ENCODE measurements around the gene HOXA9. TPM values are rescaled to one million over a fixed set of nuclear protein-coding genes. Genes with fewer than 3 reads are reported as not detected.

HOXA9 gene
- polyA plus RNA-seq, 2 of the 4 experiments (the other 2 are of a cell fraction) = 1.4 TPM

- 0 out of 3 replicates have a peak, but pooled peaks cover 3% of the 10 kb centered on the region for H3K4me1 ChIP-seq
- no peak for TF ChIP-seq RAD21 (conservative IDR thresholded peaks at IDR 0.05 in 1 of 2, IDR thresholded peaks at IDR 0.05 in 1 of 2)
- TF ChIP-seq ZFP36 (IDR thresholded peaks at IDR 0.05; ENCODE audit: borderline replicate concordance, partially characterized antibody) = no peak
- TF ChIP-seq POLR2AphosphoS2 (conservative IDR thresholded peaks at IDR 0.05; ENCODE audit: low read length) = no peak
- no peak for TF ChIP-seq ZSCAN20 (CRISPR knock-in tag; IDR thresholded peaks at IDR 0.05)
- no peak for TF ChIP-seq GATA3 (IDR thresholded peaks at IDR 0.05; ENCODE audit: borderline replicate concordance)
- TF ChIP-seq, protein P1, sequence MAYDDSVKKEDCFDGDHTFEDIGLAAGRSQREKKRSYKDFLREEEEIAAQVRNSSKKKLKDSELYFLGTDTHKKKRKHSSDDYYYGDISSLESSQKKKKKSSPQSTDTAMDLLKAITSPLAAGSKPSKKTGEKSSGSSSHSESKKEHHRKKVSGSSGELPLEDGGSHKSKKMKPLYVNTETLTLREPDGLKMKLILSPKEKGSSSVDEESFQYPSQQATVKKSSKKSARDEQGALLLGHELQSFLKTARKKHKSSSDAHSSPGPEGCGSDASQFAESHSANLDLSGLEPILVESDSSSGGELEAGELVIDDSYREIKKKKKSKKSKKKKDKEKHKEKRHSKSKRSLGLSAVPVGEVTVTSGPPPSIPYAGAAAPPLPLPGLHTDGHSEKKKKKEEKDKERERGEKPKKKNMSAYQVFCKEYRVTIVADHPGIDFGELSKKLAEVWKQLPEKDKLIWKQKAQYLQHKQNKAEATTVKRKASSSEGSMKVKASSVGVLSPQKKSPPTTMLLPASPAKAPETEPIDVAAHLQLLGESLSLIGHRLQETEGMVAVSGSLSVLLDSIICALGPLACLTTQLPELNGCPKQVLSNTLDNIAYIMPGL (CRISPR knock-in tag; IDR thresholded peaks at IDR 0.05; ENCODE audit: borderline replicate concordance) = no peak
- TF ChIP-seq HDAC2 (IDR thresholded peaks at IDR 0.05) = no peak
- no peak for TF ChIP-seq HEYL (CRISPR knock-in tag; IDR thresholded peaks at IDR 0.05)
- TF ChIP-seq, protein P2, sequence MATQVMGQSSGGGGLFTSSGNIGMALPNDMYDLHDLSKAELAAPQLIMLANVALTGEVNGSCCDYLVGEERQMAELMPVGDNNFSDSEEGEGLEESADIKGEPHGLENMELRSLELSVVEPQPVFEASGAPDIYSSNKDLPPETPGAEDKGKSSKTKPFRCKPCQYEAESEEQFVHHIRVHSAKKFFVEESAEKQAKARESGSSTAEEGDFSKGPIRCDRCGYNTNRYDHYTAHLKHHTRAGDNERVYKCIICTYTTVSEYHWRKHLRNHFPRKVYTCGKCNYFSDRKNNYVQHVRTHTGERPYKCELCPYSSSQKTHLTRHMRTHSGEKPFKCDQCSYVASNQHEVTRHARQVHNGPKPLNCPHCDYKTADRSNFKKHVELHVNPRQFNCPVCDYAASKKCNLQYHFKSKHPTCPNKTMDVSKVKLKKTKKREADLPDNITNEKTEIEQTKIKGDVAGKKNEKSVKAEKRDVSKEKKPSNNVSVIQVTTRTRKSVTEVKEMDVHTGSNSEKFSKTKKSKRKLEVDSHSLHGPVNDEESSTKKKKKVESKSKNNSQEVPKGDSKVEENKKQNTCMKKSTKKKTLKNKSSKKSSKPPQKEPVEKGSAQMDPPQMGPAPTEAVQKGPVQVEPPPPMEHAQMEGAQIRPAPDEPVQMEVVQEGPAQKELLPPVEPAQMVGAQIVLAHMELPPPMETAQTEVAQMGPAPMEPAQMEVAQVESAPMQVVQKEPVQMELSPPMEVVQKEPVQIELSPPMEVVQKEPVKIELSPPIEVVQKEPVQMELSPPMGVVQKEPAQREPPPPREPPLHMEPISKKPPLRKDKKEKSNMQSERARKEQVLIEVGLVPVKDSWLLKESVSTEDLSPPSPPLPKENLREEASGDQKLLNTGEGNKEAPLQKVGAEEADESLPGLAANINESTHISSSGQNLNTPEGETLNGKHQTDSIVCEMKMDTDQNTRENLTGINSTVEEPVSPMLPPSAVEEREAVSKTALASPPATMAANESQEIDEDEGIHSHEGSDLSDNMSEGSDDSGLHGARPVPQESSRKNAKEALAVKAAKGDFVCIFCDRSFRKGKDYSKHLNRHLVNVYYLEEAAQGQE (IDR thresholded peaks at IDR 0.05) = no peak
- TF ChIP-seq FOSB (CRISPR knock-in tag; IDR thresholded peaks at IDR 0.05) = no peak
- no peak for TF ChIP-seq JUNB (IDR thresholded peaks at IDR 0.05)
- no peak for TF ChIP-seq NFE2L2 (conservative IDR thresholded peaks at IDR 0.05; ENCODE audit: low read length)
- TF ChIP-seq, protein P3, sequence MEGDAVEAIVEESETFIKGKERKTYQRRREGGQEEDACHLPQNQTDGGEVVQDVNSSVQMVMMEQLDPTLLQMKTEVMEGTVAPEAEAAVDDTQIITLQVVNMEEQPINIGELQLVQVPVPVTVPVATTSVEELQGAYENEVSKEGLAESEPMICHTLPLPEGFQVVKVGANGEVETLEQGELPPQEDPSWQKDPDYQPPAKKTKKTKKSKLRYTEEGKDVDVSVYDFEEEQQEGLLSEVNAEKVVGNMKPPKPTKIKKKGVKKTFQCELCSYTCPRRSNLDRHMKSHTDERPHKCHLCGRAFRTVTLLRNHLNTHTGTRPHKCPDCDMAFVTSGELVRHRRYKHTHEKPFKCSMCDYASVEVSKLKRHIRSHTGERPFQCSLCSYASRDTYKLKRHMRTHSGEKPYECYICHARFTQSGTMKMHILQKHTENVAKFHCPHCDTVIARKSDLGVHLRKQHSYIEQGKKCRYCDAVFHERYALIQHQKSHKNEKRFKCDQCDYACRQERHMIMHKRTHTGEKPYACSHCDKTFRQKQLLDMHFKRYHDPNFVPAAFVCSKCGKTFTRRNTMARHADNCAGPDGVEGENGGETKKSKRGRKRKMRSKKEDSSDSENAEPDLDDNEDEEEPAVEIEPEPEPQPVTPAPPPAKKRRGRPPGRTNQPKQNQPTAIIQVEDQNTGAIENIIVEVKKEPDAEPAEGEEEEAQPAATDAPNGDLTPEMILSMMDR (IDR thresholded peaks at IDR 0.05) = no peak
- TF ChIP-seq MAZ (IDR thresholded peaks at IDR 0.05; ENCODE audit: borderline replicate concordance, low read depth, low read length) = no peak
- TF ChIP-seq PBX3 (IDR thresholded peaks at IDR 0.05) = no peak
- TF ChIP-seq KDM1A (IDR thresholded peaks at IDR 0.05; ENCODE audit: low read depth) = no peak
- ATAC-seq = no peak
Measured at GRCh38 chr7:27156916-27157701, 8.2 kb downstream of the HOXA9 start.

More at GRCh38 chr7:27156916-27157701, 8.2 kb downstream of the HOXA9 start:
- Histone ChIP-seq H3K27ac (peak overlapping the region; percentile 74 to 85), H3K9me3 (no peaks in the 10 kb centered on the region), H3K4me3 (peak overlapping the region; percentile 51), H3K4me2 (peak overlapping the region; percentile 73)
- ChIA-PET CTCF (interaction anchor here (0.7 to 3.5 kb wide), 9 partner anchors 8 to 792 kb away, joined by 3 to 32 read pairs (median 3); partner anchors contain the start of genes HOXA5 and HOXA6), POLR2A (interaction anchor here (0.8 to 1.2 kb wide), 7 partner anchors 14 to 782 kb away, joined by 3 to 7 read pairs (median 3); partner anchors contain the start of genes HOXA11 and HOXA5)
- 92% methylated on average over 23 of the region's 30 CpGs for WGBS (ENCODE audit: missing lambda C conversion rate)
- DNase-seq (ENCODE audit: low read depth in 1 of 2, low spot score in 1 of 2) (no peak), FAIRE-seq (no peak)

Data from A549 (cell line).